ENCODE results near the gene CKLF.

The CKLF gene

GRCh38 chr16:66578651-66579531 lies 26.5 kb downstream of the CKLF start, which contains the start of gene CMTM2:
Gene CMTM2 (plus strand): TSS chr16:66579463. CDS start chr16:66579608, 145 bp downstream.
- Histone ChIP-seq H3K27ac (ENCODE audit: low read length) (no peak within 1 kb of the TSS), H3K4me3 (ENCODE audit: low read length) (peak within 1 kb of the TSS; percentile 35; the same call in 1 of the 2 replicates)

GRCh38 chr16:66580605-66581209 lies 28.3 kb downstream of the CKLF start:
- H3K9me3 ChIP-seq (ENCODE audit: insufficient read depth, low read depth, low read length), result no peaks in the 10 kb centered on the region
- no peak overlapping the region for H3K27ac ChIP-seq (ENCODE audit: low read length)
- H3K36me3 ChIP-seq (ENCODE audit: insufficient read depth, low read depth, low read length), result no peaks in the 10 kb centered on the region
- H3K4me3 ChIP-seq (ENCODE audit: low read length), result no peak overlapping the region
- H3K9ac ChIP-seq (ENCODE audit: low read depth, low read length), result no peak overlapping the region
- H3K4me1 ChIP-seq (ENCODE audit: insufficient read depth, low read length), result peaks cover 17% of the 10 kb centered on the region
- peaks cover 37% of the 10 kb centered on the region; the same call in 1 of the 2 replicates for H3K27me3 ChIP-seq (ENCODE audit: insufficient read depth, low read length)

More at GRCh38 chr16:66578651-66579531, 26.5 kb downstream of the CKLF start, which contains the start of gene CMTM2:
- Histone ChIP-seq H3K4me1 (ENCODE audit: insufficient read depth, low read length) (peaks cover 17% of the 10 kb centered on the region), H3K27me3 (ENCODE audit: insufficient read depth, low read length) (peaks cover 37% of the 10 kb centered on the region; the same call in 1 of the 2 replicates), H3K9me3 (ENCODE audit: insufficient read depth, low read depth, low read length) (no peaks in the 10 kb centered on the region), H3K9ac (ENCODE audit: low read depth, low read length) (no peak within 1 kb of the TSS), H3K36me3 (ENCODE audit: insufficient read depth, low read depth, low read length) (no peaks in the 10 kb centered on the region)

DNA sequence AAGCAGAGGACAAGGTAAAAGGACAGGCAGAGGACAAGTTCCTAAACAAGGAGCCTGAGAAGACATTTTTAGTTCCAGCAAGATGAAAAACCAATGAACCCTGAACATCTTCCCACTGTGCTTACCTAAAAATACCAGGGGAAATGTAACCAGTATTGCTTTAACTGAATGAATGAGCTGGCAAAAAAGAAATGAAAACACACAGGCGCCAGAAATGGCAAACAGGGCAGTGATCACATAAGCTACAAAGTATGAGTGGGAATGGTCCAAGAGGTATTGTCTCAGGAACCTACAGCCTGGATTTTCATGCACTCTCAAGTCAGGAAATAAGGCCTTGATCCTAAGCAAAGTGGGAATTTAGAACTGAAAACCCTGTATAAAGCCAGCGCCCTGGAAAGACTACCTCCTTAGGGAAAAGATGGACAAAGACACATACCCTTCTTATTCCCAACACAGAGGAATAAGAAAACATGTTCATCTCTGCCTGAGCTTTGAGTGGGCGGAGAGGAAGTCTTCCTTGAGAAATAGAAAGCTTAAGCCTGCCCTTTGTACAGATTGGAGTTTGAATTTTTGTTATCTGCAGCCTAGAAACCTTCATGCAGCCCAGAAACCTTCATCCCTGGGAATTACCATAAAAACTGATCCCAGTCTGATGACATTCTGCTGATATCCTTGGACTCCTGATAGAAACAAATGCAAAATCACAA lies 29.0 kb downstream of the CKLF start:
- H3K27ac ChIP-seq (ENCODE audit: low read length), result no peak overlapping the region
- H3K4me3 ChIP-seq (ENCODE audit: low read length), result no peak overlapping the region
- H3K36me3 ChIP-seq (ENCODE audit: insufficient read depth, low read depth, low read length), result no peaks in the 10 kb centered on the region
- peaks cover 37% of the 10 kb centered on the region; the same call in 1 of the 2 replicates for H3K27me3 ChIP-seq (ENCODE audit: insufficient read depth, low read length)
- H3K9ac ChIP-seq (ENCODE audit: low read depth, low read length), result no peak overlapping the region
- no peaks in the 10 kb centered on the region for H3K9me3 ChIP-seq (ENCODE audit: insufficient read depth, low read depth, low read length)
- H3K4me1 ChIP-seq (ENCODE audit: insufficient read depth, low read length), result peaks cover 17% of the 10 kb centered on the region

- Histone ChIP-seq H3K4me3 (ENCODE audit: low read length) (no peak overlapping the region), H3K36me3 (ENCODE audit: insufficient read depth, low read depth, low read length) (no peaks in the 10 kb centered on the region), H3K9ac (ENCODE audit: low read depth, low read length) (no peak overlapping the region), H3K27me3 (ENCODE audit: insufficient read depth, low read length) (no peaks in the 10 kb centered on the region; the same call in 1 of the 2 replicates), H3K4me1 (ENCODE audit: insufficient read depth, low read length) (peaks cover 7% of the 10 kb centered on the region), H3K27ac (ENCODE audit: low read length) (no peak overlapping the region), H3K9me3 (ENCODE audit: insufficient read depth, low read depth, low read length) (no peaks in the 10 kb centered on the region)
Measured at GRCh38 chr16:66585481-66586239, 33.3 kb downstream of the CKLF start.

GRCh38 chr16:66587881-66588600 lies 35.7 kb downstream of the CKLF start:
- H3K4me1 ChIP-seq (ENCODE audit: insufficient read depth, low read length), result no peaks in the 10 kb centered on the region; the same call in 1 of the 2 replicates
- no peaks in the 10 kb centered on the region for H3K36me3 ChIP-seq (ENCODE audit: insufficient read depth, low read depth, low read length)
- H3K9ac ChIP-seq (ENCODE audit: low read depth, low read length), result no peak overlapping the region
- no peaks in the 10 kb centered on the region for H3K27me3 ChIP-seq (ENCODE audit: insufficient read depth, low read length)
- H3K4me3 ChIP-seq (ENCODE audit: low read length), result no peak overlapping the region
- no peak overlapping the region for H3K27ac ChIP-seq (ENCODE audit: low read length)
- no peaks in the 10 kb centered on the region for H3K9me3 ChIP-seq (ENCODE audit: insufficient read depth, low read depth, low read length)

GRCh38 chr16:66588981-66589713 lies 36.8 kb downstream of the CKLF start:
- Histone ChIP-seq H3K36me3 (ENCODE audit: insufficient read depth, low read depth, low read length) (no peaks in the 10 kb centered on the region), H3K27ac (ENCODE audit: low read length) (no peak overlapping the region), H3K27me3 (ENCODE audit: insufficient read depth, low read length) (no peaks in the 10 kb centered on the region), H3K9me3 (ENCODE audit: insufficient read depth, low read depth, low read length) (no peaks in the 10 kb centered on the region), H3K4me3 (ENCODE audit: low read length) (no peak overlapping the region), H3K4me1 (ENCODE audit: insufficient read depth, low read length) (no peaks in the 10 kb centered on the region; the same call in 1 of the 2 replicates), H3K9ac (ENCODE audit: low read depth, low read length) (no peak overlapping the region)

- Histone ChIP-seq H3K36me3 (ENCODE audit: insufficient read depth, low read depth, low read length) (no peaks in the 10 kb centered on the region), H3K9ac (ENCODE audit: low read depth, low read length) (no peak overlapping the region), H3K4me1 (ENCODE audit: insufficient read depth, low read length) (no peaks in the 10 kb centered on the region; the same call in 1 of the 2 replicates), H3K9me3 (ENCODE audit: insufficient read depth, low read depth, low read length) (no peaks in the 10 kb centered on the region), H3K27me3 (ENCODE audit: insufficient read depth, low read length) (no peaks in the 10 kb centered on the region), H3K4me3 (ENCODE audit: low read length) (no peak overlapping the region), H3K27ac (ENCODE audit: low read length) (no peak overlapping the region)
Measured at GRCh38 chr16:66590322-66590721, 37.9 kb downstream of the CKLF start.

DNA sequence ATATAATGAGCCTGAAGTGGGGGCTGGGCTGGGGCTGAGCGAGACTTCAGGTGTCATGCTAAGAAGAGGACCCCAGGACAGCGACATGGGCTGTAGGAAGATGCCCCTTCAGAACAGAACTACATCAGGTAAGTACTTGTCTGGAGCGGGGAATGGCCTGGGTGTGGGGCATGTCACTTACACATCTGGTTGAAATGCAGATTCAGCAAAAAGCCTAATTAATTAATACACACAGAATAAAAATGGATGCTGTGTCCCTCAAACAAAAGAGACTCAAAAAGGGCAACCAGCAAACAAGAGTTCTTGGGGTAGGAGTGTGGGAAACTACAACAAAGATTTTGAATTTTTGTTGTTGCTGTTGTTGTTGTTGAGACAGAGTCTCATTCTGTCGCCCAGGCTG lies 38.6 kb downstream of the CKLF start:
- H3K36me3 ChIP-seq (ENCODE audit: insufficient read depth, low read depth, low read length), result no peaks in the 10 kb centered on the region
- no peaks in the 10 kb centered on the region for H3K27me3 ChIP-seq (ENCODE audit: insufficient read depth, low read length)
- no peak overlapping the region for H3K27ac ChIP-seq (ENCODE audit: low read length)
- no peak overlapping the region for H3K4me3 ChIP-seq (ENCODE audit: low read length)
- H3K9ac ChIP-seq (ENCODE audit: low read depth, low read length), result no peak overlapping the region; the same call in 1 of the 2 replicates
- no peaks in the 10 kb centered on the region for H3K9me3 ChIP-seq (ENCODE audit: insufficient read depth, low read depth, low read length)
- H3K4me1 ChIP-seq (ENCODE audit: insufficient read depth, low read length), result no peaks in the 10 kb centered on the region; the same call in 1 of the 2 replicates

DNA sequence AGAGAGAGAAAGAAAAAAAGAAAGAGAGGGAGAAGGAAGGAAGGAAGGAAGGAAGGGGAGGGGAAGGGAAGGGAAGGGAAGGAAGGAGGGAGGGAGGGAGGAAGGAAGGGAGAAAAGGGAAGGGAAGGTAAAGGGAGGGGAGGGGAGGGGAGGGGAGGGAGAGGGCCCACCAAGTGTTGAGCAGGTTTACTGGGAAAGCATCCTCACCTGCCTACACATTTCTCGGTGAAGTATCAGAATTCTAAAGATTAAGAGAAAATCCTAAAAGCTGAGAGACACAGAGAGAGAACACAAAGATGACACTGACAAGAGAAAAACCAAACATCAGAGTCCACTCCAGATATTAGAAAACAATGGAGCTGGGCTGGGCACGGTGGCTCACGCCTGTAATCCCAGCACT lies 39.9 kb downstream of the CKLF start:
- Histone ChIP-seq H3K9ac (ENCODE audit: low read depth, low read length) (no peak overlapping the region), H3K9me3 (ENCODE audit: insufficient read depth, low read depth, low read length) (no peaks in the 10 kb centered on the region), H3K4me1 (ENCODE audit: insufficient read depth, low read length) (no peaks in the 10 kb centered on the region), H3K27ac (ENCODE audit: low read length) (no peak overlapping the region), H3K4me3 (ENCODE audit: low read length) (no peak overlapping the region), H3K27me3 (ENCODE audit: insufficient read depth, low read length) (no peaks in the 10 kb centered on the region), H3K36me3 (ENCODE audit: insufficient read depth, low read depth, low read length) (no peaks in the 10 kb centered on the region)

DNA sequence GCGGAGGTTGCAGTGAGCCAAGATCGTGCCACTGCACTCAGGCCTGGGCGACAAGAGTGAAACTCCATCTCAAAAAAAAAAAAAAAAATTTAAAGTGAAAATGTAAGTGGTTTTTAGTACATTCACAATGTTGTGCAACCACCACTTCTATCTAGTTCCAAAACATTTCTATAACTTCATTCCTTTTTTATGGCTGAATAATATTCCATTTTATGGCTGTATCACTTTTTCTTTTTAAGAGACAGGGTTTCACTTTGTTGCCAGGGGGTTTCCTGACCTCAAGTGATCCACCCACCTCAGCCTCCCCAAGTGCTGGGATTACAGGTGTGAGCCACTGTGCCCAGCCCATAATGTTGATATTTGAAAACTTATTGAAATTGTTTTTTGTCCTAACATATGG lies 40.4 kb downstream of the CKLF start:
- H3K27ac ChIP-seq (ENCODE audit: low read length), result no peak overlapping the region
- no peaks in the 10 kb centered on the region for H3K27me3 ChIP-seq (ENCODE audit: insufficient read depth, low read length)
- no peaks in the 10 kb centered on the region for H3K36me3 ChIP-seq (ENCODE audit: insufficient read depth, low read depth, low read length)
- no peaks in the 10 kb centered on the region for H3K4me1 ChIP-seq (ENCODE audit: insufficient read depth, low read length)
- H3K4me3 ChIP-seq (ENCODE audit: low read length), result no peak overlapping the region
- no peak overlapping the region for H3K9ac ChIP-seq (ENCODE audit: low read depth, low read length)
- no peaks in the 10 kb centered on the region for H3K9me3 ChIP-seq (ENCODE audit: insufficient read depth, low read depth, low read length)

Measured in iPS-20b (cell line).